Activated T-cell treated with anti-CD3 and anti-CD28 coated beads for 48 hours (primary cell): ENCODE measurements around the gene TMC2.
"Not testable (repeated sequence)": the region's sequence is repeated elsewhere in the genome, so short reads cannot be mapped to it uniquely, and the experiment has no call there.

Experiments
- DNase-seq: peaks from one replicate; pipeline ENCODE4 v3.0.0-alpha.2; 2020; ENCODE audit warnings: low read depth

Gene TMC2

DNA sequence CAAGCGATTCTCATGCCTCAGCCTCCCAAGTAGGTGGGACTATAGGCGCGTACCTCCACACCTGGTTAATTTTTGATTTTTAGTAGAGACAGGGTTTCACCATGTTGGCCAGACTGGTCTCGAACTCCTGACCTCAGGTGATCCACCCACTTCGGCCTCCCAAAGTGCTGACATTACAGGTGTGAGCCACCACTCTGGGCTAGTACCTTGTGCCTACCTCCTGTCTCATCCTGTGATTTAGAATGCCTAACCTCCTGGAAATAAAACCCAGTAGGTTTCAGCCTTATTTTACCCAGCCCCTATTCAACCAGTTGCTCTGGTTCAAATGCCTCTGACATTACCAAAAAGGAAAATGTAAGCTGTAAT lies 10.2 kb upstream of the TMC2 start:
- DNase-seq, result not testable (repeated sequence)

DNA sequence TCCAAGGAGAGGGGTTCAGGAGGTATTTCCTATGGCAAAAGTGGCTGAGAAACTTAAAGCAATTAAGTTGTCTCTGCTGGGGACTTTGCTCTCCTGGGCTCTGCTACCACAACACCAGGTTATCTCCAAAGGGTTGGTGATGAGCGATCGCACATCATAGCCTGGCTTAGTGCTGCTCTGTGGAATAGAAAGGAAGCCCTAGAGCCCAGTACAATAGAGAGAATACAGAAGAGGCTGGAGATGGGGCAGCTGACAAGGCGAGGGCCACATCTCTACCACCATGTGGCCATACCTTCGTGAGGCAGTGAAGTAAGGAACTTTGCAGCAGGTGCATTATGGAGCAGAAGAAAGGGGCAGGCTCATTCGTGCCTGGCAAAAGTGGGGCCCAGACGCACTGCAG lies 8.6 kb upstream of the TMC2 start:
- no peak for DNase-seq

DNA sequence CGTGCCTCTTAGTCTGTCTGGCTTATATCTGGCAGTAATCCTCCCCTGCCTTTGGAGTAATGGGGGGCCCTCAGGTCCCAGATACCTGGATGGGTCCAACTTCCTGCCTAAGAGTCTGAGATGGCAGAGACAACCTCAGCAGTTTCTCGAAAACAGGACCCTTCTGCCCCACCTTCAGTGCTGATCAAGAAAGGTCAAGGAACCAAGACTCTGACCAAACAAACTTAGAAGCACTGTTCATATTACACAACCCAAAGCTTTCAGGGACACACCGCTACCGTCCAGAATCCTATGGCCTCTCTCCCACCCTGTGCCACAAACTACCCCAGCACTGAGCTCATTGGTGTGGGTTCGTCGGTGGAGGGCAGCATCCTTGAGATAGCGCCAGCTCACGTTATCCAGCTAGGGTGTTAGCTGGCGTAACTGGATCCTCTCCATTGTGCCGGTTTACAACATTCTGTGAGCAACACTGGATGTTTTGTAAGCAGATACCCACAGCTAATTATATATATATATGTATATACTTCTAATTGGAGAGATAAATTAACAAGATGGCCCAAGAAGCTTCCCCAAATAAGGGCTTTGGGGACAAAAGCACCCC lies 7.6 kb upstream of the TMC2 start:
- DNase-seq, result no peak

DNA sequence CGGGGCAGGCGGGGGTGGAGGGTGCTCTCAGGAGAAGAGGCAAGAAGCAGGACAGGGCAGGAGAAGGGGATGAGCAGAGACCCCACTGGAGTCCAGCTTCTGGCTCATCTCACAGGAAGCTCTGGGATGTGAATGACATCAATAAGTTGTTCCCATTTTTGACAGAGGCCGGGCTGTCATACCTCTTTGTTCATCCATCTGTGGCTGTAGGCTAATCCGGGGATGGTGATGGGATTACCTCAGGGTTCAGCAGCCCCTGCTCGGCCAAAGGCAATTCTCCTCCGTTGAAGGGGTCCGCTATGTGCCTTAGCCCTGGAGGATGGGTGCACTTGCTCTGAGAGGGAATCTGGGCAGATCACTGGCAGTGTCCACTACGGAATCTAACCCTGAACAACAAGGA lies 3.3 kb upstream of the TMC2 start:
- DNase-seq, result no peak

DNA sequence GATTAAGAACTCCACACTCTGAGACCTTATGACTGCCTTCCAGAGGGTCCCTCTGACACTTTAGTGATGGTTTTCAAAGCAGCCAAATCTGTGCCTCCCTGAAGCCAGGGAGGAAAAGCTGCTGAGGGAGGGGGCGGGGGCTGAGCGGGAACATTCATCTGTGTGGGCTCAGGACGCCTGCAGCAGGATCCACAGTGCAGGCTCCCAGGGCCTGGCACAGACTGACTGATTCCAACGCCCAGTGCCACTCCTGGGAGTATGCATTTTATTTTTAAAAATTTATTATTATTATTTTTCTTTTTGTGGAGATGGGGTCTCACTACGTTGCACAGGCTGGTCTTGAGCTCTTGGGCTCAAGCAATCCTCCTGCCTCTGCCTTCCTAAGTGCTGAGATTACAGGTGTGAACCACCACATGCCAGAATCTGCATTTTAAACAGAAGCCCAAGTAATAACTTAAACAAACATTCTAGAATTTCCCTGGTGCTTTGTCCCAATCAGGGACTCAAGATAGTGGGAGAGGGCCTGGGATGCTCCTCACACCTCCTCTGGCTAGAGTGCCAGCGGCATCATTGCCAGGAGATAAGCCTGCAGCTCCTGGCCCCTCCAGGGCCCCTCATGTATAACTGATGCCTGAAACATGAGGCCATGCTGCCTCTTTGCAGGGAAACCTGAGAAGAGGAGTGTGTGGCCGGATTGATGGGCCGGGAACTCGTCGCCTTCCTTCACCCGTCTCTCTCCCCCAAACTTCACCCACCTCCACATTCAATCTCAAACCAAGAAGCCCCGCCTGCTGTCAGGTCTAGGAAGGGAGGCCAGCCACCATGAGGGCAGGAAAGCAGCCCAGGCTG lies 438 bp upstream of the TMC2 start:
- DNase-seq, result no peak

DNA sequence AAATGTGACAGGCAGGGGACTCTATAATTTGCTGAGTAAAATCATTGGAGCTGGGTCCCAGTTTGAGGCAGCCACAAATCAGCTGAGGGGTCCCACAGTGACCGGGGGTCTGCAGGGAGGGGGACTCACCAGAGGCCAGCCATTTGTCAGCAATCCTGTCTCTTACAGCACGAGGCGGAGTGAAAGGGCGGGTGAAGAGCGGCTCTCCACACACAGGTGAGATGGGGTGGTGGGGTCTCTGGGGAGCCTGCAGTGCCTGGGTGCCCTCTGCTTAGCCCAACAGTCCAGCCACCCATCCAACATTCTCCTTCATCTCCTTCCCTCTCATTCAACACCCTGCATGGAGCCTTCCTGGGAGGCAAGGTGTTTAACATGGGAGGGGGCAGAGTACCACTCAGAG lies 728 bp downstream of the TMC2 start:
- DNase-seq, result no peak

DNA sequence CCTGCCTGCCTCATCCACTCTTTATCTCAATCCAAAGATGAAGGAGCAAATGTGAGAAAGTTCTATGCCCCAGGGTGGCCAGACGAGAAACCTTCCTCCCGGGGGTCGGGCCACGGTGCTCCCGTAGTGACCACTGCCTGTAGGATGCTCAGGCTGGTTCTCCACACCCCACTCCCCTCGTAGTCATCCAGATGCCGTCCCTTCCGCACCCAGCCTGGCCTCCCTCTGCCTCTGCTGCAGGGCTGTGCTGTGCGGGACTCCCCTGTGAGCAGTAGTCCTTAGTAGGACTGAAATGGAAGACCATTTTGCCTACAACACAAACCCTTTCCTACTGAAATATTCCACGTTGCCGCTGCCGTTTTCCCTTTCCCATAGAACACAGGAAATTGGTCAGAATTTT lies 2.0 kb downstream of the TMC2 start:
- no peak for DNase-seq

DNA sequence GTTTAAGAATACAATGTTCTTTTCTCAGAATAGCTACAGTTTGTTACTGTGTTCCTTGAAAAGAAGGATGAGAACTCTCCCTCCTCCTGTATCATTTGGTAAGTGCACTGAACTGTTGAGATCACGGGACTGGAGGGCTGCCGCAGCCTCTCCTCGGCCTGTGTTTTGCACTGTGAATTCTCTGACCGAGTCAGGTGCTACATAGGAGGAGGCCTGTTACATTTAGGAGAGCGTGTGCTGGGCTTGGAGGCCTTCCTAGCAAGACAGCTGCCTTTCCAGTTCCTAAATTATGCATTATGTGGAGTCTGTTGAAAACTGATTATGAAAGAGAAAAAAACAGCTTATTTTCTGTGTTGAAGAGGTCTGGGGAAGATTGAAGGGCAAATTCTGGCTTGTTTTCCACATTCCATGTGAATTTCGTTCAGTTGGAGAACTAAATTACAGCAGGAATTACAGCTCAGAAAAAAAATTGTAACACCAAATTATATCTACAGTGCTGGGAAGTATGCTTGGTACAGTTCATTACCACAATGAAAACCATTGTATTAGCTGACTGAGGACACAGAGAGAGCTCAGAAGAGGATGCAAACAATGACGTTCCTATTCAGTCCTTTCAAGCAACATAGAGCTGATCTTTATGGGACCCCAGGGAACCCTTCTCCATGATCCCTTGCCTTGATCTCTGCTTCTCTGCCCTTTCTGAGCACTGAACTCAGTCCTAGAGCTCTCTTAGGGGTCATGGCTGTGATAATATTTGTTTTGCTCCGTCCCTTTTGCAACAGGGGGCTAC lies 2.8 kb downstream of the TMC2 start:
- no peak for DNase-seq

DNA sequence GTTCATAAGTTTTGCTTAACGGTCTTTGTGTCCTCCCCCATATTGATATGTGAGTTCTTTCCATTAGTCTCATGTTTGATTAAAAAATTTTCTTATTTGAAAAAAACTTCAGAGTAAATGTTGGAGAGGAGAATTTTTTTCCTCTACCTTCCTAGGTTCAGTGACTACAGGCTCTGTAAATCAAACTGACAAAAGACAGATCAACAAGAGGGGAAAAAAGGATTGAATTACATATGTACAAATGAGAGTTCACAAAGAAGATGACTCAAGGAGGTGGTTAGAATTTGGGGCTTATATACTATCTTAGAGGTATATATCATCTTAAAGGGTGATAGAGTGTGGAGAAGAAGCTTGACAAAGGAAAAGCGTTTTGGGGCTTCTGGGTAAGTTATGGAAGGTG lies 5.6 kb downstream of the TMC2 start:
- no peak for DNase-seq

DNA sequence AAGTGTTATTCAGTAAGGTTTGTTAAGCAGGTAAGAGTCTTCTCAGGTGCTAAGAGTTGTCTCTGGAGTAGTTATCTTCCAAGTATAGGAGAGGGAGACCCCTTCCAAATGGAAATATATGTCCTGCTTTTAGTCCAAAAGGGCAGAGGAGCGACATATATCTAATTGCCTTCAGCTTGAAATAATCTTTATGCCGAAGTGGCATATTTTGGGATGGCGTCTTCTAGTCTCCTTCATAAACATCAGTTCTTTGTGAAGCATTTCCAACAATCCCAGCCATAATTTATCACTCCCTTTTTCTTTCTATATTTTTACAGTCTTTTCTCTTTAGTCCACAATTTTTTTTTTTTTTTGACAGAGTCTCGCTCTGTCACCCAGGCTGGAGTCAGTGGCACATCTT lies 6.0 kb downstream of the TMC2 start:
- DNase-seq, result no peak

DNA sequence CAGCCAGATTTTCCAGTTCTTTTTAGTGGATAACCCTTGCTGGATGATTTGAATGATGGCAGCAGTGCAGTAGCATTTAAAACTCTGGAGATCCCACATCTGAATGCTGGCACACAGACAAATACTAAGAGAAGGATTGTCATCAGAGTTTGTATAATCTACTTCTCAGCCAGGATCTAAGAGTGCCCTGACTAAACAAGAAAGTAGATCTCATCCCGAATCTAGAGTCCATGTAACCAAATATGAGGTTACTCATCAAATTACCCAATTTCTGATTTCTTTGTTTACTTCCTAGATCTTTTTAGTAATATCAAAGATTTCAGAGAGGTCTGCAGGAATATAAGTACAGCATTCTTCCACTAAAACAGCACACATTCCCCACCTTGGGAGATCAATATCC lies 7.8 kb downstream of the TMC2 start:
- DNase-seq, result no peak

DNA sequence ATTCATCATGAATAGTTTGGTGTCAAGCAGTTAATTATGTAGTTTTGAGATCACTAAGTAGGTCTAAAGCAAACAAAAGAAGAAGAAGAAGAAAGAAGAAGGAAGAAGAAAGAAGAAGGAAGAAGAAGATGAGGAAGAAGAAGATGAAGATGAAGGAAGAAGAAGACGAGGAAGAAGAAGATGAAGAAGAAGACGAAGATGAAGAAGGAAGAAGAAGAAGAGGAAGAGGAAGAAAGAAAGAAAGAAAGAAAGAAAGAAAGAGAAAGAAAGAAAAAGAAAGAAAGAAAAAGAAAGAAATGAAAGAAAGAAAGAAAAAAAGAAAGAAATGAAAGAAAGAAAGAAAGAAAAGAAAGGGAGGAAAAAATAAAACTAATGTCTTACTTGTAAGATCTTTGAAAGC lies 9.2 kb downstream of the TMC2 start:
- no peak for DNase-seq

DNA sequence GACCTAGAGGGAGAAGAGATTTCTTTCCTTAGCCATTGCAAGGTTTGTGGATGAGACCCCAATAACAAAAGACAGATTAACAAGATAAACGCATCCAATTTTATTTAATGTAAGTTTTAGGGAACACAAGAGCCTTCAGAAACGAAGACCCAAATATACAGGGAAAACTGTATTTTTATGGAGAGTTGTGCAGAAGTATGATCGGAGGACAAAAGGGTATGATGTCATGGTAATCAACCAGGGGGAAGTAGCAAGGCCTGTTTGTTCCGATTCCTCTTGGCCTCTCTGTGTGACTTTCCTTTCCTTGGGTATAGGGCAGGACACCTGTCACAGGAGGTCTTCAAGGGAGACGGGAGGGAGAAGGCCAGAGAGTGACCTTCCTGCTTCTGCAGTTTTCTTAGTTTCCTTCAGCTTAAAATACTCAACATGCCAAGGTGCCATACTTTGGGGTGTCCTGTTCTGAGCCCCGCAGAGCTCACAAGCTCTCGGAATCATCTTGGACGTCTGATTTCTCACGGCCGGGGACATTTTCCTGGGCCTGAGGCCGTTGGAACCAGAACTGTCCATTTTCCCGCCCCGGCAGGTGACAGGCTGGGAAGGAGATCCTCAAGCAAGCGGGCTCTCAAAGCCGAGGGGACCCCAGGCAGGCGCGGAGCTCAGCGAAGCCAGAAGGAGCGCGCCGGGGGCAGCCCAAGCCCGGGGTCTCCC lies 21.7 kb downstream of the TMC2 start:
- DNase-seq, result no peak

DNA sequence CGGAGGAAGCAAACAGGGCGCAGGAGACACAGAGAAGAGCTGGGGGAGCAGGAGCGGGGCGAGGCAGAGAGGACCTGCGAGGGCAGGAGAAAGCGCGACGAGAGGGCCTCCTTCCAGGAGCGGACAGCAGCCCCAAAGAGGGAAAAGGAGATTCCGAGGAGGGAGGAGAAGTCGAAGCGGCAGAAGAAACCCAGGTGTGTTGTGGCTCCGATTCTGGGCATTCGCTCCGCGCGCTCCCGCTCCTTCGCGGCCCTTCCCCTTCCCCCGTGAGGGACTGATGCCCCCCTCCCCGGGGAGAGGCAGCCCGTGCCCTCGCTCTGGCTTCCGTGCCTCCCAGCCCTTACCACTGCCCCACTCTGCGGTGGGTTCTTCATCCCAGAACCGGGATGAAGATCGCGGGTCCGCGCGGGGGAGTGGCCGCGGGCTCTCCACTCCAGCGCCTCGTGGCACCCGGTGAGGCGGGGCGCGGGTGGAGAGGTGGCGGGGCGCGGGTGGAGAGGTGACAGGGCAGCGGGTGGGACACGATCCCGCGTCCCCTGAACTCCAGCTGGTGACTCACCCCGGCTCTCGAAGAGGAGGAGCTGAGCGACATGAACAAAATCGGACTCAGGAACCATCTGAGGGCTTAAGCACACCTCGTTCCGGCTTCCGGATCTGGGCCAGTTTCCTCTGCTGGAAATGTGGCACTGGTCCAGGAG lies 22.4 kb downstream of the TMC2 start:
- no peak for DNase-seq

DNA sequence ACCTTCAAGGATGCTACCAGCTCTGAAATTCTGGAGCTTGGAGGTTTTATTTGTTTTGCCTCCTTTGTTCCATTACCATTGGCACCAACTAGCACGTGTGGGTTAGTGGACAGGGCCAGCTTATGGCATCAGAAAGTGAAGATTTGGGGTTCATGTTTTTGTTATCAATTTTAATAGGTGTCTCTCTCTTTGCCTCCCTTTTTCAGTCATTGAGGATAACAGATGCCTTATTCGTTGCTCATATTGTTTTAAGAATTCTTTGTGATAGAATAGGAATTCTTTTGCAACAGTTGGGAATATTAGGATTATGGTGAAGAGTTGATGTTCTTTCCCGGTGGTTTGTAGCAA lies 22.9 kb downstream of the TMC2 start:
- no peak for DNase-seq

DNA sequence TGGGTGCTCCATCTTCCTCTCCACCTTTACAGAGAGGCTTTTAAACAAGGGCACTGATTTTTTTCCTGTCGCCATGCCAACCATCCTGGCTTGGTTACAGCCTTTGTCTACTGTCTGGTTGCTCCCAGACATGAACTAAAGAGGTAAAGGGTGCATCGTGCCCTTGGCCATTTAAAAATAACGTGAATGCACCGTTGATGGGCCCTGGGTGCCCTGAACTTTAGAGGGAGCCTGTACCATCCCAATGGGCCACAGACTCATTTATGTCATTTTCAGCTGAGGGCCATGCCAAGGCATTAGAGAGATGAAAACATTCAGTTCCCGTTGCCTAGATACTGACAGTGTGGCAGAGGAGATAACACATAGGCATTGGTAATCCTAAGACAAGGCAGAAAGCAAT lies 23.3 kb downstream of the TMC2 start:
- no peak for DNase-seq

DNA sequence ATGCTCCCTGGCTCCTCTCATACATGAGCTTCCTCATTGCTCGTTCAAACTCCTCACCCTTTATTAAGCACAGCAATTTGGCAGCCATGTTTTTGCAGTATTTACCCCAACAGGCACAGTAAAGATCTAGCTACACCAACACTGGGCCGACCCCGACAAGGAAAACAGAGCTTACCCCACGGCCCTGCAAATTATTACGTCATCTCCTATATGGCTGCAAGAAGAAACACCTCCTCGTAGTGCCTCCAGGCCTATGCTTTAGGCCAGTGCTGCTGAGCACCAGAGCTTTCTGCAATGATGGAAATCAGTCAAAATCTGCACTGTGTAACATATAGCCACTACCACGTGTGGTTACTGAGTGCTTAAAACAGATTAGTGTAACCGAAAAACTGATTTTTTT lies 26.7 kb downstream of the TMC2 start:
- DNase-seq, result no peak

DNA sequence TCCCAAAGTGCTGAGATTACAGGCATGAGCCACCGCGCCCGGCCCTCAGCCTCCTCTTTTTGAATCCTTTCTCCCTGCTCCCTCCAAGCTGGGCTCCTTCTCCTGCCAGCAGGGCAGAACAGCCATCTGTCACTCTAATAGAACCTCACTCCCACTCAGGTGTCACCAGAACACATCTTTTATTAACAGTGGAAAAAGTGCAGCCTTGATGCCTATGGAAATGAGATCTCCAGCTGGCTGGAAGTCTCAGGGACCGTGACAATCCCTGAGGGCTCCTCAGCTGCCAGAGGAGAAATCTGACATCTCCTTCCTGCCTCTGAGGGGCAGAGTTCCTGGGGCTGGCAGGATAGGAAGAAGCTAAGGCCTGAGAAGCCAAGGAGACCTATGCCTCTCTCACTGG lies 28.0 kb downstream of the TMC2 start:
- no peak for DNase-seq

DNA sequence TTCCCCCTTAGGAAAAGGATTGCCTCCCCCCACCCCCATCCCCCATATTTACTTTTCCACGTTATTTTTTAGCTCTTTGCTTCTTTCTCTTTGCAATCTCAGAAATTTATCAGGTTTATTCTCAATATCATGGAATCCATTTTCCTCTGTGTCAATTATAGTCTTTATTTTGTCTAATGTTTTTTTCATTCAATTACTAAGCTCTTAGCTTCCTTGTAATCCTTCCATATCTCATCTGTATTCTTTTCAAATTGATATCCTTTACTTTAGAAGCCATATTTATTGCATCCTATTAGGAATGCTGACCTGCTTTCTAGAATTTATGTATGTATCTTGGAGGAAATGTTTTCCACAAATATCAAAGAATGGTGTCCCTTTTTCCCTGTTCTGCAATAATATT lies 39.3 kb downstream of the TMC2 start:
- DNase-seq, result no peak

DNA sequence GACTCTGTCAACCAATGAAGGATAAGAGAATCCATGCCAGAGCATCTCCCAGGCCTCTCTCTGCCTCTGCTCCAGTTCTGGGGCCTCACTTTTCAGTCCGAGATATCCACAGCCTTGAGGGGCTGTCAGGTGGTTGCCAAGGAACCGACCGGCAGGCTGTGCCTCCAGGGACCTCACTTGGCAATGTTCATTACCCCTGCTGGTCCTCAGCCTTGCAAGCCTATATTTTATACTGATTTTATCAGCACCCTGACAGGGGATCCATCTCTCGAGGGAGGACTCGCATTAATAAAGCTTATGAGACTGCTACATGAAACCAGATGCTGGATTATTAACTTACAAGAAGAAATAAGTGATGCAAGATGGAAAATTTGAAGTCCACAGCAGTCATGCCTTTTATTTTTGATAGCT lies 39.9 kb downstream of the TMC2 start:
- no peak for DNase-seq

DNA sequence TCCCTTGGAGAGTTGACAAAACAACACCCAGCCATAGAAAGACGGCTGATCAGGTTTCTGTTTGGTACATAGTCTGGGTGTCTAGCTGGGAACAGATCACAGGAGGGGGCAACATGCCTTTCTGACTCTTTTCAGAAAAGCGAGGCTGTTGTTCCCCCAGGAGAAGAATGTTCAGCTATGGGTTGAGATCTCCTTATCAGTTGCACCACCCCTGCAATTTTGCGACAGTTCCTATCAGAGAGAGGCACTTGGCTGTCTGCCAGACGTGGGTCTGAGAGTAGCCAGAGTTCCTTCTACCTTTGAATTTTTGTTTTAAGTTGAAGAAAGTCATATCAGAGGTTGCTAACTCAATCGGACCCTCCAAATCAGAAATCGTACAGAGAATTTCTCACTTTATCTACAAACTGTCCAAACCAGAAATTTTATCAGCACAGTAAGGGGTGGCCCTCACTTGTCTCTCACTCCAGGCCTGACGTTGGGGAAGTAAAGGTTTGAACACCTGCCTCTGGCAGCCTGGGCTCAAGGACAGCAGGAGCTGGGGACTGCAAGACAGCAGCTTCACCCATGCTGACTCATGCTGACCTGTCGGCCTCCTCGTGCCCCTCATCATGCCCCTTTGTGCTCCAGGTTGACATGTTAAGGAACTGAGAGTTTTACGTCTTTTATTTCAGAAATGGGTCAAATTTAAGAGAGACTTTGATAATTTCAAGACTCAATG lies 42.3 kb downstream of the TMC2 start:
- DNase-seq, result no peak
